T-cell (primary cell): ENCODE measurements around the gene DNASE1L2. TPM values are rescaled to one million over a fixed set of nuclear protein-coding genes. Genes with fewer than 3 reads are reported as not detected.

Source experiments
- ATAC-seq, 4 experiments: fragments of 200-7000 bp in 3 of 4; fragments of 150-1000 bp in 1 of 4; cut with Tn5 transposase; replicated peaks in 1 of 4; 1 replicate in 3 of 4; 2 replicates in 1 of 4; pipeline ENCODE4 v1.10.0; 2021; ENCODE audit warnings: moderate library complexity in 3 of 4, mild to moderate bottlenecking in 2 of 4, moderate number of reproducible peaks in 1 of 4
- CTCF ChIA-PET, 2 donors: fragments of 300-600 bp; sonication (Branson Sonifier 250); formaldehyde crosslinking; loops; one replicate each; lab custom pipeline; 2022; ENCODE audit warnings: antibody characterized with exemption in 2 of 2; lab: Charles Lee
- POLR2A ChIA-PET, 2 donors: fragments of 300-600 bp; sonication (Branson Sonifier 250); formaldehyde crosslinking; loops; one replicate each; lab custom pipeline; 2022; ENCODE audit warnings: antibody characterized with exemption in 2 of 2; lab: Charles Lee
- DNase-seq, 35 experiments: peaks; one replicate each; pipeline versions ENCODE4 v3.0.0 to v3.0.0-alpha.2; 2013 to 2023
- H3K27ac ChIP-seq: one replicate; pipeline ENCODE4 v1.5.1; 2013; ENCODE audit warnings: low read length
- H3K27me3 ChIP-seq, 2 experiments: replicated peaks in 1 of 2; 1 replicate in 1 of 2; 2 replicates in 1 of 2; pipeline versions ENCODE4 v1.6.1 to v1.7.0; 2013; ENCODE audit warnings: low read length in 1 of 2, mixed read lengths in 1 of 2; ENCODE audit not compliant: control insufficient read depth in 2 of 2, insufficient read depth in 2 of 2; ENCODE audit errors: extremely low read depth in 1 of 2
- H3K36me3 ChIP-seq, 2 donors: 1 replicate in 1 of 2; 2 replicates in 1 of 2; pipeline versions ENCODE4 v1.6.1 to v1.7.0; 2013; ENCODE audit warnings: low read length in 1 of 2; ENCODE audit not compliant: control insufficient read depth in 2 of 2, insufficient read depth in 1 of 2; ENCODE audit errors: extremely low read depth in 1 of 2
- H3K4me1 ChIP-seq, 2 experiments: 1 replicate in 1 of 2; 2 replicates in 1 of 2; pipeline versions ENCODE4 v1.6.1 to v1.7.0; 2013; ENCODE audit warnings: low read length in 2 of 2, mixed read lengths in 1 of 2; ENCODE audit not compliant: insufficient read depth in 2 of 2, control insufficient read depth in 1 of 2; ENCODE audit errors: extremely low read depth in 1 of 2
- H3K4me3 ChIP-seq, 2 donors: 1 replicate in 1 of 2; 2 replicates in 1 of 2; pipeline versions ENCODE4 v1.5.1 to v1.7.0; 2013; ENCODE audit warnings: mild to moderate bottlenecking in 2 of 2, low read length in 1 of 2, moderate library complexity in 1 of 2; ENCODE audit not compliant: control insufficient read depth in 1 of 2; ENCODE audit errors: extremely low read depth in 1 of 2
- H3K9me3 ChIP-seq: 2 replicates; pipeline ENCODE4 v1.7.0; 2013
- H3K27ac Mint-ChIP-seq, 2 donors: one replicate each; pipeline ENCODE4 v1.8.0; 2020 to 2021; ENCODE audit warnings: mild to moderate bottlenecking in 2 of 2, mixed read lengths in 2 of 2
- H3K27me3 Mint-ChIP-seq, 2 donors: one replicate each; pipeline ENCODE4 v1.8.0; 2021 to 2022; ENCODE audit warnings: mixed read lengths in 2 of 2
- H3K36me3 Mint-ChIP-seq: one replicate; pipeline ENCODE4 v1.8.0; 2021; ENCODE audit warnings: mixed read lengths
- H3K4me1 Mint-ChIP-seq, 3 donors: one replicate each; pipeline ENCODE4 v1.8.0; 2020 to 2022; ENCODE audit warnings: mixed read lengths in 3 of 3, mild to moderate bottlenecking in 1 of 3
- H3K4me3 Mint-ChIP-seq, 3 donors: one replicate each; pipeline ENCODE4 v1.8.0; 2020 to 2022; ENCODE audit warnings: mild to moderate bottlenecking in 3 of 3, mixed read lengths in 3 of 3, moderate library complexity in 3 of 3
- H3K9me3 Mint-ChIP-seq, 3 donors: one replicate each; pipeline ENCODE4 v1.8.0; 2020 to 2022; ENCODE audit warnings: mixed read lengths in 3 of 3
- WGBS: methylation state at CpG from one replicate; pipeline ENCODE4 v1.1.5; 2013; ENCODE audit warnings: missing lambda C conversion rate; ENCODE audit not compliant: insufficient coverage; 5-methylcytosine and 5-hydroxymethylcytosine counted together
- total RNA-seq, 35 experiments: library from RNA in 6 of 35; stranded (reverse) in 6 of 35; fragments of 120-200 nt in 1 of 35; gene quantifications; one replicate each; pipeline versions ENCODE4 v1.2.1 to v1.2.4 and lab custom pipeline; 2013 to 2026

Gene DNASE1L2
- total RNA-seq, 5 donors from 2014 or later (not counting 1 experiment from before 2014, with no cell fraction given), result 0.63 to 3.3 (median 1.9) TPM

GRCh38 chr16:2278956-2279800 is 42.9 kb downstream of the DNASE1L2 start:
- no peaks in the 10 kb centered on the region for H3K9me3 Mint-ChIP-seq
- 90% methylated on average over 21 of the region's 26 CpGs for WGBS
- Histone ChIP-seq H3K27me3 (no peaks in the 10 kb centered on the region), H3K9me3 (no peaks in the 10 kb centered on the region), H3K4me3 (no peak overlapping the region), H3K36me3 (no peaks in the 10 kb centered on the region), H3K27ac (no peak overlapping the region), H3K4me1 (no peaks in the 10 kb centered on the region)
- H3K4me1 Mint-ChIP-seq, result no peaks in the 10 kb centered on the region
- DNase-seq (no peak), ATAC-seq (no peak)
- peaks cover 8% of the 10 kb centered on the region for H3K36me3 Mint-ChIP-seq
- POLR2A ChIA-PET, result interaction anchor here in 1 of 2 donors (0.6 kb wide), 1 partner anchor 219 kb away, joined by 4 read pairs; no protein-coding TSS in a partner anchor
- H3K27ac Mint-ChIP-seq, result no peak overlapping the region
- CTCF ChIA-PET, result interaction anchor here in 1 of 2 donors (0.6 to 0.7 kb wide), 2 partner anchors 42 to 124 kb away, joined by 4 to 5 read pairs; no protein-coding TSS in a partner anchor
- no peaks in the 10 kb centered on the region for H3K27me3 Mint-ChIP-seq
- H3K4me3 Mint-ChIP-seq, result no peak overlapping the region

- POLR2A ChIA-PET, result interaction anchor here in 1 of 2 donors (0.6 kb wide), 1 partner anchor 25 kb away, joined by 3 read pairs; no protein-coding TSS in a partner anchor
- Histone ChIP-seq H3K9me3 (no peaks in the 10 kb centered on the region), H3K4me1 (no peaks in the 10 kb centered on the region), H3K27me3 (no peaks in the 10 kb centered on the region), H3K27ac (no peak overlapping the region), H3K36me3 (no peaks in the 10 kb centered on the region), H3K4me3 (no peak overlapping the region)
- Mint-ChIP-seq H3K36me3 (peaks cover 8% of the 10 kb centered on the region), H3K27me3 (no peaks in the 10 kb centered on the region), H3K27ac (no peak overlapping the region), H3K4me3 (no peak overlapping the region), H3K9me3 (no peaks in the 10 kb centered on the region), H3K4me1 (no peaks in the 10 kb centered on the region)
- WGBS, result 90% methylated on average over 6 of the region's 8 CpGs
- no peak for ATAC-seq
- DNase-seq, result no peak
- CTCF ChIA-PET, result no interaction called here
Measured at GRCh38 chr16:2280461-2280860, 44.2 kb downstream of the DNASE1L2 start.

- no peak overlapping the region for H3K27ac ChIP-seq
- H3K27me3 ChIP-seq, result no peaks in the 10 kb centered on the region
- H3K4me1 Mint-ChIP-seq, result no peaks in the 10 kb centered on the region
- no peaks in the 10 kb centered on the region for H3K36me3 ChIP-seq
- no peaks in the 10 kb centered on the region for H3K4me1 ChIP-seq
- H3K27ac Mint-ChIP-seq, result no peak overlapping the region
- no peaks in the 10 kb centered on the region for H3K9me3 Mint-ChIP-seq
- ATAC-seq, result no peak
- ChIA-PET POLR2A (interaction anchor here in 1 of 2 donors (0.6 kb wide), 1 partner anchor 24 kb away, joined by 3 read pairs; no protein-coding TSS in a partner anchor), CTCF (interaction anchor here in 1 of 2 donors (0.6 kb wide), 1 partner anchor 49 kb away, joined by 7 read pairs; no protein-coding TSS in a partner anchor)
- no peaks in the 10 kb centered on the region for H3K9me3 ChIP-seq
- H3K4me3 Mint-ChIP-seq, result no peak overlapping the region
- DNase-seq, result no peak
- no peaks in the 10 kb centered on the region for H3K27me3 Mint-ChIP-seq
- H3K36me3 Mint-ChIP-seq, result peaks cover 8% of the 10 kb centered on the region
- no peak overlapping the region for H3K4me3 ChIP-seq
- 92% methylated on average over 23 of the region's 24 CpGs for WGBS
Measured at GRCh38 chr16:2280981-2281542, 44.8 kb downstream of the DNASE1L2 start.

- Mint-ChIP-seq H3K9me3 (no peaks in the 10 kb centered on the region), H3K27me3 (no peaks in the 10 kb centered on the region), H3K27ac (no peak overlapping the region), H3K4me3 (no peak overlapping the region), H3K4me1 (no peaks in the 10 kb centered on the region), H3K36me3 (peaks cover 8% of the 10 kb centered on the region)
- DNase-seq, result no peak
- ChIA-PET POLR2A (no interaction called here), CTCF (no interaction called here)
- Histone ChIP-seq H3K9me3 (no peaks in the 10 kb centered on the region), H3K27me3 (no peaks in the 10 kb centered on the region), H3K27ac (no peak overlapping the region), H3K36me3 (no peaks in the 10 kb centered on the region), H3K4me1 (no peaks in the 10 kb centered on the region), H3K4me3 (no peak overlapping the region)
- WGBS, result no CpG with 5 or more reads among the region's 5 CpGs
- no peak for ATAC-seq
Measured at GRCh38 chr16:2282262-2282661, 46.0 kb downstream of the DNASE1L2 start.

- Mint-ChIP-seq H3K4me1 (no peaks in the 10 kb centered on the region), H3K27ac (no peak overlapping the region), H3K27me3 (no peaks in the 10 kb centered on the region), H3K36me3 (peaks cover 8% of the 10 kb centered on the region), H3K9me3 (no peaks in the 10 kb centered on the region), H3K4me3 (no peak overlapping the region)
- 85% methylated on average over 10 of the region's 26 CpGs for WGBS
- DNase-seq, result no peak
- ChIA-PET POLR2A (no interaction called here), CTCF (no interaction called here)
- Histone ChIP-seq H3K4me1 (no peaks in the 10 kb centered on the region), H3K27me3 (no peaks in the 10 kb centered on the region), H3K9me3 (no peaks in the 10 kb centered on the region), H3K36me3 (no peaks in the 10 kb centered on the region), H3K27ac (no peak overlapping the region), H3K4me3 (no peak overlapping the region)
- ATAC-seq, result no peak
Measured at GRCh38 chr16:2282866-2283555, 46.8 kb downstream of the DNASE1L2 start.

GRCh38 chr16:2284001-2284770 is 47.9 kb downstream of the DNASE1L2 start:
- DNase-seq, result no peak
- H3K4me3 ChIP-seq, result no peak overlapping the region
- Mint-ChIP-seq H3K4me1 (no peaks in the 10 kb centered on the region), H3K27ac (no peak overlapping the region), H3K27me3 (no peaks in the 10 kb centered on the region), H3K36me3 (peaks cover 8% of the 10 kb centered on the region), H3K4me3 (no peak overlapping the region), H3K9me3 (no peaks in the 10 kb centered on the region)
- H3K36me3 ChIP-seq, result no peaks in the 10 kb centered on the region
- no peaks in the 10 kb centered on the region for H3K4me1 ChIP-seq
- no peak overlapping the region for H3K27ac ChIP-seq
- WGBS, result 85% methylated on average over 28 of the region's 37 CpGs
- no peaks in the 10 kb centered on the region for H3K27me3 ChIP-seq
- H3K9me3 ChIP-seq, result no peaks in the 10 kb centered on the region
- CTCF ChIA-PET, result no interaction called here
- POLR2A ChIA-PET, result no interaction called here
- ATAC-seq, result no peak
